Upper lobe of left lung (tissue), 4 donors: ENCODE results near the gene ELP5.

Experiments
- EP300 ChIP-seq, 4 donors: sonication (generic); formaldehyde crosslinking; IDR thresholded peaks; one replicate each; pipeline ENCODE4 v1.5.1; 2017; ENCODE audit warnings: antibody characterized with exemption in 4 of 4, control low read depth in 2 of 4
- POLR2A ChIP-seq, 4 donors: fragments of 450-650 bp; IDR thresholded peaks; one replicate each; pipeline ENCODE4 v1.5.1; 2016 to 2017; ENCODE audit warnings: antibody characterized with exemption in 4 of 4, mild to moderate bottlenecking in 2 of 4
- POLR2AphosphoS5 ChIP-seq, 2 donors: sonication (generic); formaldehyde crosslinking; IDR thresholded peaks; one replicate each; pipeline ENCODE4 v1.5.1; 2017; ENCODE audit warnings: antibody characterized with exemption in 2 of 2
- TF ChIP-seq, protein P1 (sequence below), 6 experiments: fragments of 450-650 bp in 4 of 6; fragments of 200-600 bp in 2 of 6; sonication (generic) in 2 of 6; IDR thresholded peaks; one replicate each; pipeline ENCODE4 v1.5.1; 2016 to 2019; ENCODE audit warnings: antibody characterized with exemption in 6 of 6

DNA sequence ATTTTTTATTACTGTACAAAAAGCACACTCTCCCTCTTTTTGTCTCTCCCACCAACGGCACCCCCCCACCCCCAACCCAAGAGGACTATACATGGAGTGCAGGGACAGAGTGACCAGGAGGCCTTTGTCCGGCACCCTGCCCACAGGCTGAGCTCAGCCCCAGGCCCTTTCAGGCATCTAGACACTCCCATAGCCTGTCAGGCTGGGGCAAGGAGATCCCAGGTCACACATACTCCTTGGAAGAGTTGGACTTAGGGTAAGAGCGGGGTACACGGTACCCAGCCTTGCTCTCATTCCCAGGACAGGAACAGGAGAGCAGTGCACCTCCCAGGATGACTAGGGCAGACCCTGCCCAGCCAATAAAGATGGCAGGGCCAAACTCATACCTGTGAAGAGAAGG is 8.1 kb downstream of the ELP5 start:
- no peak for TF ChIP-seq EP300 (IDR thresholded peaks at IDR 0.05)
- TF ChIP-seq POLR2AphosphoS5 (IDR thresholded peaks at IDR 0.05) = no peak
- TF ChIP-seq POLR2A (IDR thresholded peaks at IDR 0.05) = no peak
- TF ChIP-seq, protein P1, sequence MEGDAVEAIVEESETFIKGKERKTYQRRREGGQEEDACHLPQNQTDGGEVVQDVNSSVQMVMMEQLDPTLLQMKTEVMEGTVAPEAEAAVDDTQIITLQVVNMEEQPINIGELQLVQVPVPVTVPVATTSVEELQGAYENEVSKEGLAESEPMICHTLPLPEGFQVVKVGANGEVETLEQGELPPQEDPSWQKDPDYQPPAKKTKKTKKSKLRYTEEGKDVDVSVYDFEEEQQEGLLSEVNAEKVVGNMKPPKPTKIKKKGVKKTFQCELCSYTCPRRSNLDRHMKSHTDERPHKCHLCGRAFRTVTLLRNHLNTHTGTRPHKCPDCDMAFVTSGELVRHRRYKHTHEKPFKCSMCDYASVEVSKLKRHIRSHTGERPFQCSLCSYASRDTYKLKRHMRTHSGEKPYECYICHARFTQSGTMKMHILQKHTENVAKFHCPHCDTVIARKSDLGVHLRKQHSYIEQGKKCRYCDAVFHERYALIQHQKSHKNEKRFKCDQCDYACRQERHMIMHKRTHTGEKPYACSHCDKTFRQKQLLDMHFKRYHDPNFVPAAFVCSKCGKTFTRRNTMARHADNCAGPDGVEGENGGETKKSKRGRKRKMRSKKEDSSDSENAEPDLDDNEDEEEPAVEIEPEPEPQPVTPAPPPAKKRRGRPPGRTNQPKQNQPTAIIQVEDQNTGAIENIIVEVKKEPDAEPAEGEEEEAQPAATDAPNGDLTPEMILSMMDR (IDR thresholded peaks at IDR 0.05) = no peak
